Lower leg skin (tissue), 3 donors: Measurements from ENCODE around the gene ZNF436.

Source experiments
- CTCF ChIP-seq, 3 donors: fragments of 450-650 bp; IDR thresholded peaks; one replicate each; pipeline ENCODE4 v1.5.1; 2016; ENCODE audit warnings: antibody characterized with exemption in 3 of 3, mild to moderate bottlenecking in 3 of 3, moderate library complexity in 2 of 3
- POLR2A ChIP-seq, 2 donors: fragments of 450-650 bp; IDR thresholded peaks; one replicate each; pipeline ENCODE4 v1.6.1; 2016 to 2017; ENCODE audit warnings: antibody characterized with exemption in 2 of 2, mild to moderate bottlenecking in 1 of 2, moderate library complexity in 1 of 2

- no peak for TF ChIP-seq CTCF (IDR thresholded peaks at IDR 0.05)
- no peak for TF ChIP-seq POLR2A (IDR thresholded peaks at IDR 0.05)
Observed at GRCh38 chr1:23344987-23345472, 24.6 kb downstream of the ZNF436 start.
